HG02852 (cell line): ENCODE measurements around the gene EMID1.

Experiments
- ATAC-seq: cut with Tn5 transposase; IDR thresholded peaks from one replicate; pipeline ENCODE4 v1.9.1; 2021; ENCODE audit warnings: mild to moderate bottlenecking, moderate library complexity; ENCODE audit not compliant: unreplicated experiment

EMID1 gene

GRCh38 chr22:29288837-29289236 lies 83.1 kb downstream of the EMID1 start:
- no peak for ATAC-seq

DNA sequence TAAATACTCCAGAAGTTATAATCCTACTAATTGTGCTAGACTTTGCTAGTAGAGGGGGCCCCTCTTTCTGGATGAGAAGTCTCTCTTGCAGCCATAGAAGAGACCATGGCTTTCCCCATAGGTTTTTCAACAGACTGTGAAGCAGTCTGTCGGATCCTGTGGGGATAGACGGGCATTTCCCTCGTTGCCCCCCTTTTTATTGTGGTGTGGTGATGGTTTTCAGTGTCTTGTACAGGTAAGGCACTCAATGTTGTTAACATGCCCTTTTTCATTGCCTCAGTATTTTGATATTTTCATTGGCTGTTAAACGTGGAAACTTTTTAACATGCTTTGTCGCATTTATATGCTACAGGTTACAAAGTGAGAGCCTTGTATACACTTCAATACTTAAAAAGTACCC lies 84.4 kb downstream of the EMID1 start:
- ATAC-seq: no peak

DNA sequence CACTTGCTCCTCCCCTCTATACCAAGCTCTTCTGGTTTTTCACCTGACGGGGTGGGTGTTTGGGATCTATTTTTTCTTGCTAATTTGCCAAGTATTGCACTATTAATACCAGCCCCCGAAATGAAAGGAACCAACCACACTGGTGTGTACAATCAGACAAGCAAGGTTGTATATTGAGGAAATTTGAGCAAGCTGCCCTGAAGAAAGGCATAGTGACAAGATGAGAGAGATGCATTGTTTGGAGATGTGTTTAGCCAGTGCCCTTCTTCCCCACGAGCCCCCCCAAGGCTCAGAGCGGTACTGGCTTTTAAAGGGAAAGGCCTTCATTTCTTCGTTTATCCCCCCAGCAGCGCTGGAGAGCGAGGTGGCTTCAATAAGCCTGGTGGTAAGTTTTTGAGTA lies 85.5 kb downstream of the EMID1 start:
- no peak for ATAC-seq

GRCh38 chr22:29292379-29292778 lies 86.7 kb downstream of the EMID1 start:
- no peak for ATAC-seq

DNA sequence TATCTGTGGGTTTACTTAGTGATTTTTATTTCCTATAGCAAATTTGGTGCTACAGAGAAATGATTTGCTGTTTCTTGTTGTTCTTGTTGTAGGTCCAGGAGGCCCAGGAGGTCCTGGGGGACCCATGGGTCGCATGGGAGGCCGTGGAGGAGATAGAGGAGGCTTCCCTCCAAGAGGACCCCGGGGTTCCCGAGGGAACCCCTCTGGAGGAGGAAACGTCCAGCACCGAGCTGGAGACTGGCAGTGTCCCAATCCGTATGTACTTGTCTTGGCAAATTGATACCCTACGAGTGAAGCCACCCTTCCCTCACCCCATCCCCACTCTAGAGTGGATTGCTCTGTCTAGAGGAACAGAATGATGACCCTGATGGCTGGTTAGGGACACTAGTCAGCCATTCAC lies 92.9 kb downstream of the EMID1 start:
- no peak for ATAC-seq

DNA sequence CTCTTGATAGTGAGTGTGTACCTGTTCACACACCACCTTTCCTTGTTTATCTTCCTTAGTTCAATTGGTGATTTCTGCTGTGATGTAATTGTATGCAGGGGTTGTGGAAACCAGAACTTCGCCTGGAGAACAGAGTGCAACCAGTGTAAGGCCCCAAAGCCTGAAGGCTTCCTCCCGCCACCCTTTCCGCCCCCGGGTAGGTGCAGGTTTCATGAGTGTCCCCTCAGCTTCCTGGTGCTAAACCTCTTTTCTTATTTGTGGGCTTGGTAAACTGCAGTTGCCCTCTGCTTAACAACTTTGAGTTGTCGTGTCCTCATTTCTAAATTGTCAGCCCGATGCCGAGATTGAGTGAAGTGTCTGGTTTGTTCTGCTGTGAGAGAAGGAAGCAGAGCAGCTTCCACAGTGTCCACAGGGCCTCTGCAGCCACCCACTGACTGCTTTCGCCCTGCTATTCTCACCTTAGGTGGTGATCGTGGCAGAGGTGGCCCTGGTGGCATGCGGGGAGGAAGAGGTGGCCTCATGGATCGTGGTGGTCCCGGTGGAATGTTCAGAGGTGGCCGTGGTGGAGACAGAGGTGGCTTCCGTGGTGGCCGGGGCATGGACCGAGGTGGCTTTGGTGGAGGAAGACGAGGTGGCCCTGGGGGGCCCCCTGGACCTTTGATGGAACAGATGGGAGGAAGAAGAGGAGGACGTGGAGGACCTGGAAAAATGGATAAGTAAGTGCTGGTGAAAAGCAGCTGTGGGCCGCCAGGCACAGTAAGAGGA lies 93.6 kb downstream of the EMID1 start:
- ATAC-seq: no peak

DNA sequence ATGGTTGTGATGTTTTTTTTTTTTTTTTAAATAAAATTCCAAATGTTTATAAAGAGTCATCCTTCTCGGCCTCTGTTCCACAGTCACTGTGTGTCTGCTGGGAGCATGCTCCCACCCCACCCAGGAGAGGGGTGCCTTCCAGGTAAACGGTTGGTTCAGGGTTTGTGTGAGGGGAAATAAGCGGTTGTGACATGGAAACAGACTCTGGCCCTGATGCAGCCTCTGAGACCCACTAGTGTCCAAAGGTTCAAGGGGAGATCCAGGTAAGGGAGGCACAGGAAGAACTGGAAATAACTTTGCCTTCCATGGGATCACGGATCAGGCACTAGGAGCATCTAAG lies 94.7 kb downstream of the EMID1 start:
- ATAC-seq: no peak

DNA sequence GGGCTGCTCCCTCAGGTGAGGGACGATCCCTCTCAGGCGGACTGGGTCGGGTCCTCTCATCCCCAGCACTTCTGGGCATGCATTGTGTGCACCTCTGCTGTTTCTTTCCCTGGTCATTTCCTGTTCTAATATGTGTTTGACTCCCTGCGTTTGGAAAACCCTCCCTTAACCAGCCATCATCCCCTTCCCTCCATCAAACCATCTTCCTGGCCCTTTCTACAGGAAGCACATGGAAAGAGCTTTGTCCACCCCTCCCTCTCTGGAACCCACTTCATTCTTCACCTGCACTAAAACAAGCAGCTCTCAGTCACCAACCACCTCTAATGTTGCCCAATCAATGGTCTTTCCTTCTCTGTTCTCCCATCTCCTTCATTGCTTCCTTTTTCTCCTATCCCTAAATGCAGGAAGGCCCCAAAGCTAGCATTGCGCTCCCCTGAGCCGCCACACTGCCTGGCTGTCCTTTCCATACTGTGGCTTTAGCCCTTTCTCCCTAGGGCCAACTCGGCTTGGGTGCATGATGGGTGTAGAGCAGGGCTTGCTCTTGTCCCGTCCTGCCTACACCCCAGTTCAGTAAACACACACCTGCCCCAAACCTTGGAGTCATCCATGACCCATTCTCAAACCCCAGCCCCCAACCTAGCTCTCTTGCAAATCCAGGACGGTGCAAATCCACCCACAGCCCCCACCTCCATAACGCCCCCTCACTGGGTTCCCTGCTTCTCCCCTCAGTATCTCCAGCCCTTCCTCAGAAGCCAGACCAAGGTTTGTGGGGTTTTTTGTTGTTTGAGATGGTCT lies 95.3 kb downstream of the EMID1 start:
- ATAC-seq: no peak

- no peak for ATAC-seq
Measured at GRCh38 chr22:29301716-29302401, 96.2 kb downstream of the EMID1 start.

DNA sequence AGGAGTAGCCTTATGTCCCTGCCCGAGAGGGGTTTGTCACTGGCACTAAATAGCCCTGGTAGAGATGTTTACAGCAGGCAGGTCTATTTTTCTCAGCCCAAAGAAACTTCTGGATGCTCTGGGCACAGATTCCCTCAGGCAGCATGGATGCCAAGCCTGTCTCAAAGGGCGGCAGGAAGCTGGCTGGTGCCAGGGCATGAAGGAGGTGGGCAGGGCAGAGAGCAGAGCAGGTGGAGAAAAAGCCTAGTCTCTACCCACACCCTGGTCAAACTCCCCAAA lies 96.6 kb downstream of the EMID1 start:
- ATAC-seq: no peak

DNA sequence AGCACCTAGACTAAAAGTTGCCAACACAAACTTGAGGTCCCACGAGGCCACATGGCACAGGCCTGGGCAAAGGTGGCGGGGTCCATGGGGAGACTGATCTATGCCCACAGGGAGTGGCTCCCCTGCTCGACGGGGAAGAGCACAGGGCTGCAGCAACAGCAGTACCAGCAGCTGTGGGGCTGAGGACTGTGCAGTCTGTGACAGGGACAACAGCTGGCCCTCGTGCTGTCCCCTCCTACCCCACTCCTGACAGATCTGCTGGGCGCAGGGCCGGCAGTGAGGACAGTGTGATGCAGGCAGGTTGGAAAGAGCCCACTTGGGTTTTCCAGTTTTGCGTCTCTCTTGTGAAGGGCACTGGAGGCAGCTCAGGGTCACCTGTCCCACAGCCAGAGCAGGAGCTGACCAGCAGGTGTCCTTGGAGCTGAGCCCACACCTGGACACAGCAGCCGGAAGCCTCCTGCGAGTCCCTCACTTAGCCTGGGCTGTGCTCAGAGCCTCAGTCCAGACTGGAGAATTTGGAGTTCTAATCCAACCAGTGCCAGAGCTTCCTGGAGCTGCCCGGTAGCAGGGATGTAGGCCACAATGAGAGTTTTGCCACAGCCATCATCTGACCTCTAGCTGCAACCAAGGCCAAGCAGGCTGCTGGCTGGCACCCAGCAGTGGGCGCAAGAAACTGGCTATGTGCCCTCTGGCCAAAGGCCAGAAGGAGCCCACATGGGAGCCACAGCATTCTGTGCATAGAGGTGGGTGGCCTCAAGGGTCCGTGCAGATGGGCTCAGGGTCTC lies 97.2 kb downstream of the EMID1 start:
- ATAC-seq: no peak

GRCh38 chr22:29305836-29306174 lies 100.1 kb downstream of the EMID1 start:
- ATAC-seq: no peak

DNA sequence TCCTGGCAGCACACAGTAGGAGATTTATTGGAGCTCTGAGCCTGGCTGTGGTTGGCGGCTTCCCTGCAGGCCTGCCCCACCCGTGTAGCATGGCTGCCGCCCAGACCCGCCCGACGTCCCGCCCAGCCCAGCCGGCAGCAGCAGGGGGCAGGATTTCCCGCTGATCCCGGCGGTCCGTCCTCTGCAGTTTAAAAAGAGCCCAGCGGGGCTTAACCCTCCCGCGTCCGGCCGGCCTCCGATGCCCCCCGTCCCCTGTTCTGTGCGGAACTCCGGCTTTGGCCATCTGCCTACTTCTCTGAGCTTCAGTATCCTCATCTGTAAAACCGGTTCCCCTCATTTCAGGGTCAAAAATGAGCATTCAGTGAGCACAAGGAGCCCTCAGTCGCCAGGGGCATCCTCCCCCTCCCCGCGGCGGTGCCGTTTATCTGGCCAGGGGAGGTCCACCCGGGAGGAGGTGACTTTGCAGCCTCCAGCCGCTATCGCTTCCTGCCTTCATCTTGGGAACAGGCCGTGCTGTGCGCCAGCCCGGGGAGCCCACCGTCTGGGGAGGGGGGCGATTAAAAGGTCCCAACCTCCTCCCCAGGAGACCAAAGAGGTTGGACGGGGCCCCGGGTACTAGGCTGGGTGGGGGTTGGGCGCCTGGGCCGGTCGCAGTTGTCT lies 100.6 kb downstream of the EMID1 start, which contains the start of gene GAS2L1:
Gene GAS2L1 (plus strand): TSS at position 476 of the 660 bp plus-strand sequence. CDS start 1,456 bp downstream, outside the sequence.
- ATAC-seq: no peak

GRCh38 chr22:29306835-29307595 lies 101.3 kb downstream of the EMID1 start:
- no peak for ATAC-seq

- no peak for ATAC-seq
Measured at GRCh38 chr22:29307596-29308147, 102.0 kb downstream of the EMID1 start.

DNA sequence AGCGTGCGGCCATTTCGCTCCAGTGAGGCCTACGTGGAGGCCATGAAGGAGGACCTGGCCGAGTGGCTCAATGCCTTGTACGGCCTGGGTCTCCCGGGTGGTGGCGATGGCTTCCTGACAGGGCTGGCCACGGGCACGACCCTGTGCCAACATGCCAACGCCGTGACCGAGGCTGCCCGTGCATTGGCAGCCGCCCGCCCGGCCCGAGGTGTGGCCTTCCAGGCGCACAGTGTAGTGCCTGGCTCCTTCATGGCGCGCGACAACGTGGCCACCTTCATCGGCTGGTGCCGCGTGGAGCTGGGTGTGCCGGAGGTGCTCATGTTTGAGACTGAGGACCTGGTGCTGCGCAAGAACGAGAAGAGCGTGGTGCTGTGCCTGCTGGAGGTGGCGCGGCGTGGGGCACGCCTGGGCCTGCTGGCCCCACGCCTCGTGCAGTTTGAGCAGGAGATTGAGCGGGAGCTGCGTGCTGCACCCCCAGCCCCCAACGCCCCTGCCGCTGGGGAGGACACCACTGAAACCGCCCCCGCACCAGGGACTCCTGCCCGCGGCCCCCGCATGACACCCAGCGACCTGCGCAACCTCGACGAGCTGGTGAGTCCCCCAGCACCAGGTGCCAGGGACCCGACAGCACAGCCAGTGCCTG lies 102.6 kb downstream of the EMID1 start:
- no peak for ATAC-seq

GRCh38 chr22:29308791-29309262 lies 103.1 kb downstream of the EMID1 start:
- ATAC-seq: no peak
